ENCODE results near the gene LRMDA.
"Not testable (repeated sequence)": the region's sequence is repeated elsewhere in the genome, so short reads cannot be mapped to it uniquely, and the experiment has no call there.

The LRMDA gene

GRCh38 chr10:75755528-75755927 lies 324.1 kb downstream of the LRMDA start:
- DNase-seq, result no peak

DNA sequence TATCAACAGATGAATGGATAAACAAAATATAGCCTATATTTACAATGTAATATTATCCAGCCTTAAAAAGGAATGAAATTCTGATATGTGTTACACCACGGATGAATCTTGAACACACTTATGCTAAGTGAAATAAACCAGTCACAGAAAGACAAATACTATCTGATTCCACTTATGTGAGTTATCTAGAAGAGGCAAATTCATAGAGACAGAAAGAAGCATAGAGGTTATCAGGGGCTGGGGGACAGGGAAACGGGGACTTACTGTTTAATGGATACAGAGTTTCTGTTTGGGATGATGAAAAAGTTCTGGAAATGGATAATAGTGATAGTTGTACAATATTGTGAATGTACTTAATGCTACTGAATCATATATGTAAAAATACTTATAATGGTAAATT lies 329.9 kb downstream of the LRMDA start:
- DNase-seq, result no peak

DNA sequence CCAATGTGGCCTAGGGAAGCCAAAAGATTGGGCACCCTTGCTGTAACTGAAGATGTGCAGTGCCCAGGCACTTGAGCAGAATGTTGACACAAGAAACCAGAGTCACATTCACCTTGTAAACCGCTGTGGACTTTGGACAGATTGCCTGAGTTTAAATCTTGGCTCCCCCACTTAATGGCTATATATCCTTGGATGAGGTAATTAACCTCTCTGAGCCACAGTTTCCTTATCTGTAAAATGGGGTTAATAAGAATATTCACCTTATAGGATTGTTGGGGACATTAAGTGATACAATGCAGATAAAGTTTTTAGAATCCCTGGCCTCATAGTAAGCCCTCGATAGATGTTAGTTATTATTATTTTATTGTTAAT lies 331.0 kb downstream of the LRMDA start:
- no peak for DNase-seq

DNA sequence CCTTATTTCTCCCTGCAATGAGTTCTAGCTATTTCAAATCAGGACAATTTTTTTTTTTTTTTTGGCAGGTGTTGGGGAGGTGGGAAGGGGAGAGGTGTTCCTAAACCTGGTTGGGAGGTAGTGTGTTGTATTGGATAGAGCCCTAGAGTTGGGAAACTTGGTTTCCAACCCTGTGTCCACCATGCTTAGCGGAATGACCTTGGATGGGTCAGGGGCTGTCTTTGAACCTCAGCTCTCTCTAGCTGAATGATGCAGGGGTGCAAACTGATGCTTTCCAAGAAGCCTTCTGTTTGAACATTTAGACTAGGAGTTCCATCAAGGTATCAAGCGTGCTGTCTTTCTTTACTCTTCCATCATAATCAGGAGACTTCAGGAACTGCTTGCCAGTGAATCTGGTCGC lies 332.2 kb downstream of the LRMDA start:
- no peak for DNase-seq

DNA sequence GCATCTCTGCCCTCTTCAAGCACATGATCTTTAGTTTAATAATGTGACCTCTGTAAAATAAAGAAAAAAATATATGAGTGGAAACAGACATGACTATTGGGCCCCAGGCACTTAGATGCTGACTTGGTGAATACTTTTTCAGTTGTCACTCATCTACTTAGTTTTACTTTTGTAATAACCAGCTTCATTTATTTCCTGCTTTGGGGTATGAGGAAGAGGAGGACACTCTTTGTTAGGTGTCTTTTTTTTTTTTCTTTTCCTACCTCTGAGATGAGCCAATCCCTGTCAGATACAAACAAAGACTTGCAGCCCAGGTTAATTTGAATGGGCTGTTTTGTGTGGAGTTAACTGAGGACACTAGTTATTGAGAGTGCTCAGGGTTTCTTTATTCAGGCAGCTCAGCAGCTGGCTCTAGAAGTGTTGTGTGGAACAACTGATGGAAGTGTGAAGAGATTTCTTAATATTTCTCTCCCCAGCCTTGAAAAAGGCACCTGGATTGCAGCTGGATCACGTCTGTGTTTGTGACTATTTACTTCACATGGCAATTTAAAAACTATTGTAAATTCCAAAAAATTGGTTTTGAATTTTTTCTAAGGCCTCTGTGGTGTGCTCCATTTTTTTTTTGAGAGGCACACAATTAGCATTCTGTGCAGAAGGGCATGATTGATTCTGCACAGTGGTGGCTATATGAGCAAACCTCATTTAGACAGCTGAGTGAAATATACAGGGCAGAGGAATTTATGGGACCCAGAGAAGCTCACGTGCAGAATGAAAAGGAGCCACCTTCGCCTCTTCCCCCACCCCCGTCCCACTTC lies 333.8 kb downstream of the LRMDA start:
- DNase-seq, result no peak

DNA sequence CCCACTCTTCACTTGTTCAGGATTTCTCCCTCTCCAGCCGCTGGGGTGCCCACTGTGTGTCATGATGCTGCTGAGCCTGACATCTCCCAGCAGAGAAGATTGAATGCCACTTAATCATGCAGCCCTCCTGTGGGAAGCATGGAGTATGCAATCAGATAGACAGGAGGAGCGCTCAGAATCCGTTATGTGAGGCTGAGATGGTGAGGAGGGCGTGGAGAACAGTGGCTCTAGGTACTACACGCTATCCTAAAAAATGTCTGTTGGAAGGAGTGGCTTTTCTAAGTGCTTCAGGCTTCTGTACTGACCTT lies 334.3 kb downstream of the LRMDA start:
- no peak for DNase-seq

DNA sequence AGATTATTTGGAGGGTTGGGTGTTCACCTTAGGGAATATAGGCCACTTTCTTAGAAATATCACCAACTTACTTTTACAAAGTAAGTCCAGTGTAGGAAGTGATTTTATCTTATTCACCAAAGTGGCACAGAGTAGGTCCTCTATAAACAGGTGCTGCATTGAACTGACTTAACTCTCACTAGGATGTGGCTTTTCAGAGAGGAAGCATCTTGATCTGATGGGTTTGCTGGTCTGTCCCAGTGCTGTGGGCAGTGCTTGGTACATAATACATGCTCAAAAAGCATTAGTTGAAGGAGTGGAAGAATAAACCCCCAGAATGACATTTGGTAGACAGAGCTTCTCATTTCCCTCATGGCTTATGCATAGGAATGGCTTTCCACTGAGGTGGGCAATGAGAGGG lies 334.7 kb downstream of the LRMDA start:
- DNase-seq, result no peak

DNA sequence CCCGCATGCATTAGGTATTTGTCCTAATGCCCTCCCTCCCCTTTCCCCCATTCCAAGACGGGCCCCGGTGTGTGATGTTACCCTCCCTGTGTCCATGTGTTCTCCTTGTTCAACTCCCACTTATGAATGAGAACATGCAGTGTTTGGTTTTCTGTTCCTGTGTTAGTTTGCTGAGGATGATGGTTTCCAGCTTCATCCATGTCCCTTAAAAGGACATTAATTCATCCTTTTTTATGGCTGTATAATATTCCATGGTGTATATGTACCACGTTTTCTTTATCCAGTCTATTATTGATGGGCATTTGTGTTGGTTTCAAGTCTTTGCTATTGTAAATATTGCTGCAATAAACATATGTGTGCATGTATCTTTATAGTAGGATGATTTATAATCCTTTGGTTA lies 335.3 kb downstream of the LRMDA start:
- DNase-seq, result not testable (repeated sequence)

GRCh38 chr10:75770626-75771081 lies 339.2 kb downstream of the LRMDA start:
- DNase-seq, result no peak

DNA sequence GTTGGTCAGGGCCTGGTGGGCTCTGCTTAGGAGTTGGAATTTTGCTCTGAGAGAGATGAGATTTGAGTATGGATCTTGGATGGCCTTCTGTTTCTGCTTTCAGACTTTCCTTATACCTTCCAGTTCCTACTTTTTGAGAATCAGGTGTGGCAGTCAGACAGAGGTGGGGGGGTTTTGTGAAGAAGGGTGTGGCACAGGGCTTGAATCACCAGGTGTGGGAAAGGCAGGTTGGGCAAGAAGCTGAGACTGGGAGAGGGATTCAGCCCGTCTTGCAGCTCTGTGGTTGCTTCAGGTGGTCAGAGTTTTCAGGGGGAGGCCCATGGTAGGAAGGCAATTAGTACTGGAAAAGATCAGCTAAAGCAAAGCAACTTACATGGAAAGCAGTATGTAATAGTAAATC lies 340.2 kb downstream of the LRMDA start:
- no peak for DNase-seq

- no peak for DNase-seq
Measured at GRCh38 chr10:75772153-75772887, 340.9 kb downstream of the LRMDA start.

DNA sequence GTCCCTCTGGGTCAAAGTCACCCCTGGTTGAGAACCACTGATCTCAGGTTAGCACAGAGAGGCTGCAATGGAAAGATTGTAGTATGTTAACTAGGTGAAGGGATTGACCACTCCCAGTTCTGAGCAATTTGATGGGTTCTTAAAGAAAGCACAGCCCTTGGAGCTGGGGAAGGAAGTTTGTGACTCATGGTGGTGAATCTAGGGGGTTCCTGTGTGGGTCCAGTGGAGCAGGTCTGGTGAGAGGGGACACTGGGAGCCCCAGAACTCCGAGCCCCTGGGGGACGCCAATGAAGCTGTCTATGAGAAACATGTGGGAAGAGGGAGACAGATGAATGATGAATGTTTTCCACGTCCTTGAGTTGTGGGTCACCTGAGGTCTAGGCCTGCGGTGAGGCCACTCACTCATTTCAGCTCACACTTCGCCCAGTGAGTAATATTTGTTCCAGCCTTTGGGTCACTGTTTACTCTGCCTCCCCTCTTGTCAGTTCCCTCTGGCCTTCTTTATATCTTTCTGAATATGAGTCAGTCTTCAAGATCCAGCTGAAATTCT lies 341.9 kb downstream of the LRMDA start:
- DNase-seq, result no peak

DNA sequence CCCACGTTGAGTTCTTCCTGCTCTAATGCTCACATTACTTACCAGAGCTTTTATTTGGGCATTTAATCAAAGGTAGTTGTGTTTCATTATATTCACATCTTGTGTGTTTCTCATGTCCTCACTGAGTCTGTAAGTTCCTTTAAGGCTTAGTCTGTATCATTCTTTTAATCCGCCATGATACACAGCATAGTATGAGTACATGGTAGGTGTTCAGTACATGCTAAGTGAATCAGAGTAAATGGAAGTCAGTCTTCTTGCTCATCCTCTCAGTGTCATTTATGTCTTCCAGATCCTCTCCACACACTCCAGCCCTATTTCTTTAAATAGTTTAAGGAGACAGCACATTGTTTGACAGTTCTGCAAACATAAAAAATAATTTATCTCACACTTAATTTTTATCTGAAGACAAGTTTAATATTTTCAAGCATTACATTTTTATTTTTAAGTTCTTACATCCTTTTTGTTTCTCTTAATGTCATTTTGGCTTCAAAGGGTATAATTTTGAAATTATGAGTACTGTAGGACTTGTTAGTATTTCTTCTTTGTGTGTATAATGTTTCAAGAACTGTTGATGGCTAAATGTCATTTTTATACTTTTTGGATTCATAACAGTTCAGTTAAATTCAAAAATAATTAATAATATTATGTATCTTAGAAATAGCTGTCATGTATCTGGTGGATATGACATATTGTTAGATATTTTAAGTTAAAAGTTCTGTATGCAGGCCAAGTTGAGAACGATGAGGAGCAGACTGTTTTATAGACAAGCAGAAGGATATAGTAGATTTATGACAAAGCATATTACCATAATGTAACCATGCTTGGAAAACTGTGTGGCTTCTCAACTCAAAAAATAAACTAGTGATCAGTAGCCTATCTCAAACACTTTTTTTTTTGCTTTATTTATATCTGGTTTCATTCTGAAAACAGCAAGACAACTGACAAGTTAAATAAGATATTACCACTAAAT lies 342.7 kb downstream of the LRMDA start:
- DNase-seq, result no peak

GRCh38 chr10:75774783-75775490 lies 343.5 kb downstream of the LRMDA start:
- no peak for DNase-seq

DNA sequence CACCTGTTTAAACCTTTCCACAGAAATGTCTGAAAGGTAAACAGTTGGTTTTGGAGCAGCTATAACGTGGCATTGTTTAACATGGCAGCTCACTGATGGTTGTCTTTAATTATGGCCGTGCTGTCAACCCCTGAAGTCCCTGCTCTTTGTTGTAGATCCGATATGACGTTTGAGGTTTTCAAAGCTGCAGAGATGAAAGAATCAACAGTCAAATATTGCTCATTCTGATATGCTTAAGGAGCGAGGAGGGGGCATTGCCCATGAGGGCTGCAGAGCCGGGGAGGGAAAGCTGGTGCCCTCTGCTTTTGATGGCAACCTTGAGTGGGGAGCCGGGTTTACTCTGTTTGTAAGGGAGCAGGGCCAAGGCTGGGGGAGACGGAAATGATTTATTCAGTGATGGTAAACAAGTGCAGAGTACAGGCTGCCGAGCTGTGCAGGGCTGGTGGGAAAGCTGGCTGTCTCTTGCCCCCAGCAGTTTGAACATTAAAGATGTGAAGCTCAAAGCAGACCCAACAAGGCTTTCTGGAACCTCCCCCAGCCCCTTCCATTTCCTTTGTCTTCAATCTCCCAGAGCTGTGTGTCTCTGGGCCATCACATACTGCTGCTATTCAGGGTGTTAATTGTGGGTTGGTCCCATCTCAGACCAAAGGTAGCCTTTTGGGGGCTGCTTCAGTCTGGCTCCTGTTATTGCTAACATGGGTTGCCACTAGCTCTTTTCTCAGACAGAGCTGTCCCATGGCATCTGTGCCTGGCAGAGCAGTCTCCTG lies 345.5 kb downstream of the LRMDA start:
- DNase-seq, result no peak

GRCh38 chr10:75778665-75779064 lies 347.2 kb downstream of the LRMDA start:
- DNase-seq, result no peak

DNA sequence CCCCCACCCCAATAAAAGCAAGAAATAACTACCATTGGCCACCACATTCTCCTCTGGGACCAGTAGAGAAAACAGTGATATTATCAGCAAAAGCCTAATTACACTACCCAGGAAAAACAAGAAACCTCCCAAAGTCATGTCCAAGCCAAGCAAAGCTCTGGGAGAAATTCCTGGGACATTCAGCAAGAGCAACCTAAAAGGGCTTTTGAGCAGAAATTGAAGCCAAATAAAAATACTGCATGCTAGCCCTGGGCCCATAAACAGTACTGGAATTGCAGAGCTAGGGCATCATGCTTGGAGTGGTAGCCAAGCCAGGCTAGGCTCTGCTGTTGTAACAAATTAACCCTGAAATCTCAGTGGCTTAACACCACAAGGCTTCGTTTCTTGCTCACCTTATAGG lies 347.9 kb downstream of the LRMDA start:
- no peak for DNase-seq

DNA sequence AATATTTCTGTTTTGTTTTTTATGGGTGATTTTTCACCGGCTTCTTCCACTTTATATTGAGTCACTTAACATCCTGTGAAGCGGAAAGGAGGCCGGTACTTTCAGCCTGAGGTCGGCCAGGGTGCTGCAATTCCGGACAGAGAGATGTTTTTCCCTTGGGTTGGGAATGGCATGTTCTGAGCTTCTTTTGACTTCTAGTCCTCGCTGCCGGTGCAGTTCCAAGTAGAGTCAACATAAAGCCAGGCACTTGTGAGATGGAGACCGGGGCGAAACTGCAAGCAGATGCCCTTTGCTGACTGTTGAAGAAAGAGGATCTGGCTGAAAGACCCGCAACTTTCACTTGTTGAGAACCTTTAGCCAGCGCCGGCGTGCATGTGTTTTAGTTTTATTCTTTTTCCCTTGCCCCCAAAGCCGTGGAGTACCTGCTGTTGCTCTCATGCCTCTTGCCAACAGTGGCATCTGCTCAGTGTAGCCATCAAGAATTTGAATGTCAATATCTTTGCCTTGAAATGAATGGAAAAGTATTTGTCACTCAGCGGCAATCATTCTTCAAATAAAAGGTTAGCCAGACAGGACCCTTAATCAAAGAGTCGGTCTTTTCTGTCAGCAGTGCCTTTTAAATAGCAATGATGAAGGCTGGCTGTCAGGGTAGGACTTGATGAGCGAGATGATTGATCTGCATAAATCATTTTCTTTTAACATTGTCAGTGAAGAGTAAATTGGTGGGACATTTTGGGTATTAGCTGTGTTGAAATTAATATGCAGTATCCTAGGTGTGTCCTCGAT lies 351.2 kb downstream of the LRMDA start:
- DNase-seq, result no peak

DNA sequence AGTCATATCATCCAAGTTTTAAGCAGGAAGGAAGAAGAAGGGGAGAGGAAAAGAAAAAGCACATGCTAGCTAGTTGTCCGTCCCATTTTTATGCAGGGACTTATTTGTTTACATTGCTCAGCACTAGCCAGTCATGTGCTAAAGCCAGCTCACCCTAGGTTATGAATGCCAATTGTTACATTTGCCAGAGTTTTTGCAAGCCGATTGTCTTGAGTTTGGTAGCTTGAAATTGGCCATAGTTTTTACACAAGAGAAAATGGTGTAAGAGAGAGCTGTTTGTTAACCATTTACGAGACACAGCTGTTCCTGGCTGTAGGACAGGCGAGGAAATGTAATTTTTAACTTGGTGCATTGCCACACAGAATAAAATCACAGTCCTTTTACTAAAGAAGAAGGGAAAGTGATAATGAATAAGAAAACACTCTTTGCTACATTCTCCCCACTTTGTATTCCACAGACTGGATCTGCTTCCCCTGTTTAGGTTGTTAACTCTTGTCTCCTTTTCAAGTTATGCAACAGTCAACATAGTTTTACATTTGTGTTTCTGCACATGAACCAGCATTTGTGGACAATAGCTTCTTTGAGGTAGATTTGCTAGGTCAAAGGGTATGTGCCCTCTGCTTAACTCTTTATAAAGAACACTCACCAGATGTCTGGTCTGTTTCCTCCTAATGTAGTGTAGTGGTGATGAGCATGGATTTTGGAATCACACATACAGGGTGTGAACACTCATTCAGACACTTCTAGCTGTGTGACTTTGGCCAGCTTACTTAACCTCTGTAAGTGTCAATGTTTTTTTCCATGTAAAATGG lies 357.2 kb downstream of the LRMDA start:
- no peak for DNase-seq

GRCh38 chr10:75793848-75794247 lies 362.4 kb downstream of the LRMDA start:
- no peak for DNase-seq

All from eye (tissue), 1 donor.